Epithelial cell of esophagus (primary cell): ENCODE results near the gene C3orf49.

ENCODE experiments used
- DNase-seq: peaks from one replicate; pipeline ENCODE4 v3.0.0; 2010; ENCODE audit warnings: low read depth
- H3K4me3 ChIP-seq: 2 replicates; pipeline ENCODE4 v1.5.1; 2011; ENCODE audit warnings: mild to moderate bottlenecking, low read length, control low read depth
- TF ChIP-seq, protein P1 (sequence below): IDR thresholded peaks from 2 replicates; pipeline ENCODE4 v1.5.1; 2011; ENCODE audit warnings: low read depth, mild to moderate bottlenecking, low read length, control low read depth, inconsistent platforms; ENCODE audit not compliant: insufficient read depth; ENCODE audit errors: missing control alignments

The C3orf49 gene

DNA sequence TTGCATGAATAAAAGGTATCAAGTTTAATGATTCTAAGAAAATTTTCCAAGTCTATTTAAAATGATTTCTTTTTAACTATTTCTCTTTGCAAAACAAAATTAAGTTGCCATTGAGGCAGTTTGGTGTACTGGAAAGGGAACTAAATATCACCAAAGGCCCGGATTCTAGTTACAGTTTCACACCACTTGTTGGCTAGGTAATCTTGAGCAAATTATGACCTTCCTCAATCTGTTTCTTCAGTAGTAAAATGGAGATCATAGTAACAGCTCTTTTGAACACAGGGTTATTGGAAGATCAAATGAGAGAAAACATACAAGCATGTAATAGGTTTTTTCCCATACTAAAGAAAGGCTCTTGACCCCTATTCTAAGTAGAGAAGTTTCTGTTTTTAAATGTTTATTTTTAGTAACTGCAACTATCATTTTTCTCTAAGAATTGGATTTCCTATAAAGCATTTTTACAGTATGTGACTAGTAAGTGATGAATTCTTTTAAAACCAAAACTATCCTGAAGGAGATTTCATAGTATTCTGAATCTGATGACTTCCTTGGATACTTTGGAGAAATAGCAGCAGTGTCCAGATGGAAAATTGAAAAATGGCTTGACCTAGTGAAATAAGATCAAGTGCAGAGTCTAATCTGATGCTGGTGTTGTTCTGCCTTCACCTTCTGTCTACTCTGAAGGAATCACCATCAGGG lies 77.4 kb downstream of the C3orf49 start:
- H3K4me3 ChIP-seq: no peak overlapping the region
- TF ChIP-seq, protein P1, sequence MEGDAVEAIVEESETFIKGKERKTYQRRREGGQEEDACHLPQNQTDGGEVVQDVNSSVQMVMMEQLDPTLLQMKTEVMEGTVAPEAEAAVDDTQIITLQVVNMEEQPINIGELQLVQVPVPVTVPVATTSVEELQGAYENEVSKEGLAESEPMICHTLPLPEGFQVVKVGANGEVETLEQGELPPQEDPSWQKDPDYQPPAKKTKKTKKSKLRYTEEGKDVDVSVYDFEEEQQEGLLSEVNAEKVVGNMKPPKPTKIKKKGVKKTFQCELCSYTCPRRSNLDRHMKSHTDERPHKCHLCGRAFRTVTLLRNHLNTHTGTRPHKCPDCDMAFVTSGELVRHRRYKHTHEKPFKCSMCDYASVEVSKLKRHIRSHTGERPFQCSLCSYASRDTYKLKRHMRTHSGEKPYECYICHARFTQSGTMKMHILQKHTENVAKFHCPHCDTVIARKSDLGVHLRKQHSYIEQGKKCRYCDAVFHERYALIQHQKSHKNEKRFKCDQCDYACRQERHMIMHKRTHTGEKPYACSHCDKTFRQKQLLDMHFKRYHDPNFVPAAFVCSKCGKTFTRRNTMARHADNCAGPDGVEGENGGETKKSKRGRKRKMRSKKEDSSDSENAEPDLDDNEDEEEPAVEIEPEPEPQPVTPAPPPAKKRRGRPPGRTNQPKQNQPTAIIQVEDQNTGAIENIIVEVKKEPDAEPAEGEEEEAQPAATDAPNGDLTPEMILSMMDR: no peak
- no peak for DNase-seq
